Measurements from ENCODE around the gene ITGB7.

- TF ChIP-seq CTCF (IDR thresholded peaks at IDR 0.05) (no peak), POLR2A (IDR thresholded peaks at IDR 0.05) (no peak)
Measured at GRCh38 chr12:53230108-53230845, 23.2 kb upstream of the ITGB7 start.

Data from adrenal gland (tissue), 5 donors.